Measurements from ENCODE around the gene IL36B.

IL36B gene

DNA sequence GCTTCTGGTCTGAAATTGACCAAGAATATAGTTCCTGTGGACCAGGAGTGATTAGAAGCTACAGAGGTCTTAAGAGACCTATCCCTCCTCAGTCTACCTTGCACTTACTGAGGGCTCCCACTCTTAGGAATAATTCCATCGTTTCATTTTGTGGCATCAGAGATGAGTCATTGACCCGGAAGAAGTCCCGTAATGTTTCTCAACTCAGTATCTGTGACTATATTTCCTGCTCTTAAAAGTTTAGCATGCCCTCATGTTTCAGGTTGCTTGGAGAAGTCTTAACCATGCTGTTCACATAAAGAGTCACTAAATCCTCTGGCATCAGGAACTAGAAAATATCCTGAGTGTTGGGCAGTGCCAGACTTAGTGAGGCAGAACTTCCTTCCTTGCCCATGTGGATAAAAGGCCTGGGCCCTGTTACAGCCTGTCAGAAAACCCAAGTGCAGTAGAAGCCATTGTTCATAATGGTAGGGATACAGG is 47.6 kb downstream of the IL36B start, which contains the start of gene IL36A:
TSS of gene IL36A (plus strand) at position 430 of the 480 bp plus-strand sequence. CDS start 413 bp downstream, outside the sequence.
- no peak for DNase-seq

- DNase-seq, result no peak
Measured at GRCh38 chr2:113002677-113003076, 50.0 kb downstream of the IL36B start.

- DNase-seq, result no peak
Measured at GRCh38 chr2:113000436-113000835, 52.2 kb downstream of the IL36B start.

- DNase-seq, result no peak
Measured at GRCh38 chr2:112997151-112997550, 55.5 kb downstream of the IL36B start.

DNA sequence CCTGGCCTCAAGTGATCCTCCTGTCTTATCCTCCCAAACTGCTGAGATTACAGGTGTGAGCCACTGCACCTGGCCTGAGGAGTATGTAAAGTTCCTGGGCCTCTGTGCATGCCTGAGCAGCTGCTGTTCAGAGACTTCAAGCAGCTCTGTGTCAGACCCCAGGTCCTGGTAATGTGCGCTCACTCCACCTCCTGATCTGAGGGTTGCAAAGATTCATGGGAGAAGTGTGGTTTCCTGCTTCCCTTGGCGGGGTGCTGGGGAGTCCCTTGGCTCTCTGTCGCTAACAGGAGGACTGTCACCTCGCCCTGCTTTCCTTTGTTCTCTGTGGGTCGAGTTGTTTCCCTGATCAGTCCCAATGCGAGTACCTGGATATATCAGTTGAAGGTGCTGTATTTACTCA is 56.0 kb downstream of the IL36B start:
- DNase-seq, result peak; percentile 61

- no peak for DNase-seq
Measured at GRCh38 chr2:112995346-112995920, 57.2 kb downstream of the IL36B start.

DNA sequence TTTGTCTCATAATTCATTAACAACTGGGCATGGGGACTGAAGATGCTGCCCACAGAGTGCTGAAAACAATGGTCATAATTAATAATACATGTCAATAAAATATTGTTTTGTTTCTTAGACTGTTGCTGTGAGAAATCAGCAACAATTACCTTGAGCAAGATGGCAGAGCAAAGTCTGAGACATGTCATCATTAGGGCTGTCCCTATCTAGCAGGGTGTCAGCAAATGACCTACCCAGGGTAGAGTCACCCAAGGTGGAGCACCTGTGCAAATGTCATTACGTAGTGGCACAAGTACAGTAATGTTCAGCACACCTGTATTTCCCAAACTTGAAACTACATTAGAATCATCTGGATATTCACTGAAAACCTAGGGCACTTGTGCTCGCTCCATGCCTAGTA is 58.0 kb downstream of the IL36B start:
- no peak for DNase-seq

GRCh38 chr2:112993831-112994230 is 58.8 kb downstream of the IL36B start:
- DNase-seq, result no peak

GRCh38 chr2:112989611-112990010 is 63.1 kb downstream of the IL36B start:
- DNase-seq, result no peak

DNA sequence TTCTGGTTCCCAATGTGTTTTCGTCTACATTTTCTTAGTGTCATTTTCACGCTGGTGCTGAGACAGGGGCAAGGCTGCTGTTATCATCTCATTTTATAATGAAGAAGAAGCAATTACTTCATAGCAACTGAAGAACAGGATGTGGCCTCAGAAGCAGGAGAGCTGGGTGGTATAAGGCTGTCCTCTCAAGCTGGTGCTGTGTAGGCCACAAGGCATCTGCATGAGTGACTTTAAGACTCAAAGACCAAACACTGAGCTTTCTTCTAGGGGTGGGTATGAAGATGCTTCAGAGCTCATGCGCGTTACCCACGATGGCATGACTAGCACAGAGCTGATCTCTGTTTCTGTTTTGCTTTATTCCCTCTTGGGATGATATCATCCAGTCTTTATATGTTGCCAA is 67.6 kb downstream of the IL36B start:
- peak; percentile 42 for DNase-seq

- no peak for DNase-seq
Measured at GRCh38 chr2:112980537-112980936, 72.1 kb downstream of the IL36B start.

DNA sequence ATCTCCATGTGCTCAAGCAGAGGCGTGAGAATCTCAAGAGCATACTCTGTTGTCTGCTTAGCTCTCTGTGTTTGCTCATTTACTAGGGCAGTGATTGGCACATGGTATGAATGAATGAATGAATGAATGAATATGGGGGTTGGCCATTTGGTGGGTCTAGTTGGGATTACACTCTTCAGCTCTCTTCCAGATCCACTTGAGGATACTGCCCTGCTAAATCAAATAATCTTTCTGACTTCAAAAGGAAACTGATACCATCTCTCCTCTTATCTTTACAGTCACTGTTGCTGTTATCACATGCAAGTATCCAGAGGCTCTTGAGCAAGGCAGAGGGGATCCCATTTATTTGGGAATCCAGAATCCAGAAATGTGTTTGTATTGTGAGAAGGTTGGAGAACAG is 72.9 kb downstream of the IL36B start:
- DNase-seq, result no peak

- DNase-seq, result no peak
Measured at GRCh38 chr2:112977559-112978056, 75.1 kb downstream of the IL36B start, which contains the start of gene IL36G. Gene IL36G (plus strand): TSS chr2:112978006. CDS start chr2:112978639, 633 bp downstream.
